IMR-90 (cell line): ENCODE measurements around the gene ADAMTS5. TPM values are rescaled to one million over a fixed set of nuclear protein-coding genes. Genes with fewer than 3 reads are reported as not detected.

Experiments
- ATAC-seq: fragments of 200-7000 bp; cut with Tn5 transposase; 2 replicates; pipeline ENCODE4 v1.9.1; 2020; ENCODE audit warnings: low read depth, mild to moderate bottlenecking, moderate library complexity
- BruUV-seq: library from RNA; stranded (reverse); fragments of 400-500 nt; replicated peaks from 2 replicates; lab custom pipeline; 2021; lab: Mats Ljungman, UMichigan
- CTCF ChIA-PET: fragments of 300-600 bp; formaldehyde crosslinking; extraction: SDS; loops from one replicate; lab custom pipeline; 2021; ENCODE audit warnings: antibody characterized with exemption; lab: Yijun Ruan, JAX
- POLR2A ChIA-PET: fragments of 300-600 bp; sonication (Branson Sonifier 250); formaldehyde crosslinking; loops from one replicate; lab custom pipeline; 2022; ENCODE audit warnings: antibody characterized with exemption; ENCODE audit not compliant: unreplicated experiment; lab: Charles Lee
- DNase-seq: peaks from one replicate; pipeline ENCODE4 v3.0.0; 2013
- H2AFZ ChIP-seq: replicated peaks from 2 replicates; pipeline ENCODE3; 2013; ENCODE audit warnings: low read length, mild to moderate bottlenecking; ENCODE audit not compliant: poor library complexity
- H2AK5ac ChIP-seq: 2 replicates; pipeline ENCODE4 v1.6.1; 2013; ENCODE audit warnings: low read depth, low read length, inconsistent platforms
- H2AK9ac ChIP-seq: replicated peaks from 2 replicates; pipeline ENCODE3; 2013; ENCODE audit warnings: mild to moderate bottlenecking, low read depth, low read length, moderate library complexity; ENCODE audit not compliant: poor library complexity
- H2BK120ac ChIP-seq: 2 replicates; pipeline ENCODE4 v1.6.1; 2013; ENCODE audit warnings: low read depth, low read length, inconsistent platforms
- H2BK15ac ChIP-seq: 3 replicates; pipeline ENCODE4 v1.6.1; 2013; ENCODE audit warnings: low read depth, low read length, inconsistent platforms
- H2BK20ac ChIP-seq: 2 replicates; pipeline ENCODE4 v1.6.1; 2013; ENCODE audit warnings: low read depth, mild to moderate bottlenecking, inconsistent platforms, low read length, moderate library complexity
- H2BK5ac ChIP-seq: 2 replicates; pipeline ENCODE4 v1.6.1; 2013; ENCODE audit warnings: mild to moderate bottlenecking, low read depth, low read length, inconsistent platforms; ENCODE audit not compliant: poor library complexity, severe bottlenecking
- H3K14ac ChIP-seq: replicated peaks from 2 replicates; pipeline ENCODE4 v1.6.1; 2013; ENCODE audit warnings: low read depth, low read length, inconsistent platforms
- H3K18ac ChIP-seq: 2 replicates; pipeline ENCODE4 v1.6.1; 2013; ENCODE audit warnings: low read depth, low read length, control low read depth
- H3K23ac ChIP-seq: 2 replicates; pipeline ENCODE4 v1.6.1; 2013; ENCODE audit warnings: low read depth, low read length, inconsistent platforms
- H3K27ac ChIP-seq: 2 replicates; pipeline ENCODE4 v1.5.1; 2013; ENCODE audit warnings: mild to moderate bottlenecking, control low read depth, low read length; ENCODE audit not compliant: insufficient read depth
- H3K27me3 ChIP-seq: 2 replicates; pipeline ENCODE4 v1.6.1; 2013; ENCODE audit warnings: low read length; ENCODE audit not compliant: control insufficient read depth, insufficient read depth
- H3K36me3 ChIP-seq: 2 replicates; pipeline ENCODE4 v1.6.1; 2013; ENCODE audit warnings: low read length, mixed read lengths; ENCODE audit not compliant: control insufficient read depth, insufficient read depth
- H3K4ac ChIP-seq: 2 replicates; pipeline ENCODE4 v1.6.1; 2013; ENCODE audit warnings: low read depth, low read length, inconsistent platforms
- H3K4me1 ChIP-seq: 2 replicates; pipeline ENCODE4 v1.6.1; 2013; ENCODE audit warnings: low read length, mixed read lengths; ENCODE audit not compliant: control insufficient read depth, insufficient read depth
- H3K4me2 ChIP-seq: 2 replicates; pipeline ENCODE4 v1.6.1; 2013; ENCODE audit warnings: low read depth, mild to moderate bottlenecking, control low read depth, low read length, moderate library complexity
- H3K4me3 ChIP-seq: 2 replicates; pipeline ENCODE4 v1.5.1; 2013; ENCODE audit warnings: low read depth, mild to moderate bottlenecking, control low read depth, low read length, moderate library complexity; ENCODE audit not compliant: insufficient read depth
- H3K56ac ChIP-seq: 2 replicates; pipeline ENCODE4 v1.6.1; 2013; ENCODE audit warnings: low read length, inconsistent platforms; ENCODE audit not compliant: insufficient read depth; ENCODE audit errors: extremely low read depth
- H3K79me1 ChIP-seq, 2 experiments: 2 replicates each; pipeline ENCODE4 v1.6.1; 2013; ENCODE audit warnings: low read length in 2 of 2, inconsistent platforms in 1 of 2, low read depth in 1 of 2
- H3K9ac ChIP-seq: 2 replicates; pipeline ENCODE4 v1.6.1; 2013; ENCODE audit warnings: low read depth, low read length, control low read depth
- H3K9me1 ChIP-seq: 2 replicates; pipeline ENCODE4 v1.6.1; 2013; ENCODE audit warnings: low read length, inconsistent platforms; ENCODE audit not compliant: insufficient read depth
- H3K9me3 ChIP-seq: 2 replicates; pipeline ENCODE4 v1.6.1; 2013; ENCODE audit warnings: low read length; ENCODE audit not compliant: control insufficient read depth, insufficient read depth
- H4K20me1 ChIP-seq: 2 replicates; pipeline ENCODE4 v1.6.1; 2013; ENCODE audit warnings: low read length, inconsistent platforms; ENCODE audit not compliant: insufficient read depth
- H4K5ac ChIP-seq: 2 replicates; pipeline ENCODE4 v1.6.1; 2013; ENCODE audit warnings: mild to moderate bottlenecking, low read depth, low read length, control low read depth
- H4K8ac ChIP-seq, 2 experiments: 2 replicates each; pipeline ENCODE4 v1.6.1; 2013; ENCODE audit warnings: low read depth in 2 of 2, low read length in 2 of 2, control low read depth in 1 of 2, inconsistent platforms in 1 of 2
- H4K91ac ChIP-seq: 2 replicates; pipeline ENCODE4 v1.6.1; 2013; ENCODE audit warnings: low read depth, low read length, inconsistent platforms; ENCODE audit not compliant: insufficient read depth
- BHLHE40 ChIP-seq: fragments of 150-350 bp; IDR thresholded peaks from 2 replicates; pipeline ENCODE4 v1.6.1; 2016; ENCODE audit warnings: mild to moderate bottlenecking, low read depth, low read length
- CEBPB ChIP-seq: IDR thresholded peaks from 2 replicates; pipeline ENCODE4 v1.6.1; 2012; ENCODE audit warnings: low read depth, low read length, improper control_type of control experiment
- CHD1 ChIP-seq: IDR thresholded peaks from 2 replicates; pipeline ENCODE4 v1.6.1; 2012; ENCODE audit warnings: low read depth, low read length, improper control_type of control experiment
- FOS ChIP-seq: fragments of 150-350 bp; IDR thresholded peaks from 2 replicates; pipeline ENCODE4 v1.6.1; 2016; ENCODE audit warnings: low read depth, low read length
- MAFK ChIP-seq: IDR thresholded peaks from 2 replicates; pipeline ENCODE4 v1.6.1; 2012; ENCODE audit warnings: low read depth, low read length, improper control_type of control experiment
- MAZ ChIP-seq: IDR thresholded peaks from 2 replicates; pipeline ENCODE4 v1.6.1; 2012; ENCODE audit warnings: low read depth, mild to moderate bottlenecking, low read length, improper control_type of control experiment, moderate library complexity, borderline replicate concordance
- MXI1 ChIP-seq: IDR thresholded peaks from 2 replicates; pipeline ENCODE4 v1.6.1; 2012; ENCODE audit warnings: low read depth, mild to moderate bottlenecking, low read length, moderate library complexity, borderline replicate concordance
- NFE2L2 ChIP-seq: fragments of 150-350 bp; IDR thresholded peaks from 2 replicates; pipeline ENCODE4 v1.6.1; 2016; ENCODE audit warnings: low read depth, mild to moderate bottlenecking, low read length
- POLR2A ChIP-seq: IDR thresholded peaks from 2 replicates; pipeline ENCODE4 v1.6.1; 2012; ENCODE audit warnings: mild to moderate bottlenecking, low read depth, low read length
- RAD21 ChIP-seq: IDR thresholded peaks from 2 replicates; pipeline ENCODE4 v1.6.1; 2012; ENCODE audit warnings: low read length, improper control_type of control experiment
- RCOR1 ChIP-seq: IDR thresholded peaks from 2 replicates; pipeline ENCODE4 v1.6.1; 2012; ENCODE audit warnings: mild to moderate bottlenecking, low read length, improper control_type of control experiment; ENCODE audit not compliant: insufficient replicate concordance
- RFX5 ChIP-seq: IDR thresholded peaks from 2 replicates; pipeline ENCODE4 v1.8.0; 2012; ENCODE audit warnings: low read depth, mild to moderate bottlenecking, low read length, moderate library complexity
- SMC3 ChIP-seq: fragments of 150-350 bp; IDR thresholded peaks from 2 replicates; pipeline ENCODE4 v1.6.1; 2016; ENCODE audit warnings: low read depth, mild to moderate bottlenecking, antibody characterized with exemption, low read length, moderate library complexity
- WGBS, 2 experiments: methylation state at CpG; one replicate each; pipeline versions ENCODE4 v1.1.5 to v1.1.7; 2013; ENCODE audit warnings: missing lambda C conversion rate in 2 of 2; ENCODE audit not compliant: insufficient read length in 1 of 2; ENCODE audit errors: extremely low coverage in 2 of 2; 5-methylcytosine and 5-hydroxymethylcytosine counted together
- dilution Hi-C: fragments of 300-500 bp; cut with HindIII; formaldehyde crosslinking; loops from one replicate; pipeline ENCODE4 v1.14.3; 2018; ENCODE audit warnings: low sequenced_read_pairs; ENCODE audit not compliant: unreplicated experiment
- in situ Hi-C: fragments of 300-500 bp; cut with MboI; formaldehyde crosslinking; loops from 3 replicates; pipeline ENCODE4 v1.14.3; 2019; ENCODE audit warnings: low sequenced_read_pairs, inconsistent platforms, mixed read lengths
- intact Hi-C: fragments of 100-400 bp; cut with micrococcal nuclease; formaldehyde crosslinking; loops from 2 replicates; pipeline ENCODE4 v1.10.0; 2022
- polyA plus RNA-seq, 3 experiments: library from polyadenylated mRNA; depleted of rRNA; stranded (reverse); fragments of >200 nt; gene quantifications; 2 replicates each; pipeline ENCODE4 v1.2.3, GENCODE V29; 2012; ENCODE audit warnings: low replicate concordance in 1 of 3
- total RNA-seq: library from RNA; depleted of rRNA; stranded (reverse); fragments of >200 nt; gene quantifications from 2 replicates; pipeline ENCODE4 v1.2.3, GENCODE V29; 2012
- TF ChIP-seq, protein P1 (sequence below): fragments of 150-350 bp; IDR thresholded peaks from 2 replicates; pipeline ENCODE4 v1.6.1; 2016; ENCODE audit warnings: low read depth, mild to moderate bottlenecking, low read length, moderate library complexity, borderline replicate concordance
- TF ChIP-seq, protein P2 (sequence below): conservative IDR thresholded peaks from 2 replicates; pipeline ENCODE4 v1.5.1; 2012; ENCODE audit warnings: mild to moderate bottlenecking, low read depth, low read length, improper control_type of control experiment
- TF ChIP-seq, protein P3 (sequence below): fragments of 150-350 bp; IDR thresholded peaks from 2 replicates; pipeline ENCODE4 v1.6.1; 2017; ENCODE audit warnings: mild to moderate bottlenecking, antibody characterized with exemption, low read length, low read depth

The ADAMTS5 gene
- total and polyA plus RNA-seq, 2 of the 4 experiments (the other 2 are of a cell fraction): 0.54 to 0.58 TPM

DNA sequence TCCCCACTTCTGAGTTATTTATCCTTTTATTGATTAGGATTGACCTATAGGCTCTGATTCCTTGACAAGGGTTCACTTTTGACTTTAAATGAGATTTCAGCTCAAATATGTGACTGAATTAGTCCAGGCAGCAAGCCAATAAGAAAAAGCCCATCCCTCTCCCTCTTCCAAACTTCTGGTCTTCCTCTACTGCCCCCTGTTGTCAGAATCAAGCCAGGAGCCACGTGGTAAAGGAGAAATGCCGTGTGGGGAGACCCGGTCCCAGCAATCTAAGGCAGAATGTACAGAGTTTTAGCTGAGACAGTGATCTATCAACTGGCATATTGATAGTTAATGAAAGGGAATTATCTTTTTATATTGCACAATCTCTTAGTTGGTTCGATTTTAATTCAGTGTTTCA is 5.2 kb downstream of the ADAMTS5 start:
- 0 out of 2 replicates have a peak overlapping the region, but pooled peaks have one; percentile 46 for H3K14ac ChIP-seq
- no peak overlapping the region for H2AK5ac ChIP-seq
- H3K4me3 ChIP-seq: no peak overlapping the region
- H3K4me2 ChIP-seq: no peak overlapping the region
- no peaks in the 10 kb centered on the region; the same call in none of the 2 replicates for H3K4me1 ChIP-seq
- no peak for TF ChIP-seq SMC3
- TF ChIP-seq, protein P1, sequence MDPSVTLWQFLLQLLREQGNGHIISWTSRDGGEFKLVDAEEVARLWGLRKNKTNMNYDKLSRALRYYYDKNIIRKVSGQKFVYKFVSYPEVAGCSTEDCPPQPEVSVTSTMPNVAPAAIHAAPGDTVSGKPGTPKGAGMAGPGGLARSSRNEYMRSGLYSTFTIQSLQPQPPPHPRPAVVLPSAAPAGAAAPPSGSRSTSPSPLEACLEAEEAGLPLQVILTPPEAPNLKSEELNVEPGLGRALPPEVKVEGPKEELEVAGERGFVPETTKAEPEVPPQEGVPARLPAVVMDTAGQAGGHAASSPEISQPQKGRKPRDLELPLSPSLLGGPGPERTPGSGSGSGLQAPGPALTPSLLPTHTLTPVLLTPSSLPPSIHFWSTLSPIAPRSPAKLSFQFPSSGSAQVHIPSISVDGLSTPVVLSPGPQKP: no peak
- TF ChIP-seq, protein P2, sequence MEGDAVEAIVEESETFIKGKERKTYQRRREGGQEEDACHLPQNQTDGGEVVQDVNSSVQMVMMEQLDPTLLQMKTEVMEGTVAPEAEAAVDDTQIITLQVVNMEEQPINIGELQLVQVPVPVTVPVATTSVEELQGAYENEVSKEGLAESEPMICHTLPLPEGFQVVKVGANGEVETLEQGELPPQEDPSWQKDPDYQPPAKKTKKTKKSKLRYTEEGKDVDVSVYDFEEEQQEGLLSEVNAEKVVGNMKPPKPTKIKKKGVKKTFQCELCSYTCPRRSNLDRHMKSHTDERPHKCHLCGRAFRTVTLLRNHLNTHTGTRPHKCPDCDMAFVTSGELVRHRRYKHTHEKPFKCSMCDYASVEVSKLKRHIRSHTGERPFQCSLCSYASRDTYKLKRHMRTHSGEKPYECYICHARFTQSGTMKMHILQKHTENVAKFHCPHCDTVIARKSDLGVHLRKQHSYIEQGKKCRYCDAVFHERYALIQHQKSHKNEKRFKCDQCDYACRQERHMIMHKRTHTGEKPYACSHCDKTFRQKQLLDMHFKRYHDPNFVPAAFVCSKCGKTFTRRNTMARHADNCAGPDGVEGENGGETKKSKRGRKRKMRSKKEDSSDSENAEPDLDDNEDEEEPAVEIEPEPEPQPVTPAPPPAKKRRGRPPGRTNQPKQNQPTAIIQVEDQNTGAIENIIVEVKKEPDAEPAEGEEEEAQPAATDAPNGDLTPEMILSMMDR: 0 out of 2 replicates have a peak, but pooled peaks have one; percentile 11
- TF ChIP-seq BHLHE40: no peak
- TF ChIP-seq MXI1: no peak
- no peak for TF ChIP-seq POLR2A
- no peak for TF ChIP-seq NFE2L2
- TF ChIP-seq CHD1: no peak
- TF ChIP-seq, protein P3, sequence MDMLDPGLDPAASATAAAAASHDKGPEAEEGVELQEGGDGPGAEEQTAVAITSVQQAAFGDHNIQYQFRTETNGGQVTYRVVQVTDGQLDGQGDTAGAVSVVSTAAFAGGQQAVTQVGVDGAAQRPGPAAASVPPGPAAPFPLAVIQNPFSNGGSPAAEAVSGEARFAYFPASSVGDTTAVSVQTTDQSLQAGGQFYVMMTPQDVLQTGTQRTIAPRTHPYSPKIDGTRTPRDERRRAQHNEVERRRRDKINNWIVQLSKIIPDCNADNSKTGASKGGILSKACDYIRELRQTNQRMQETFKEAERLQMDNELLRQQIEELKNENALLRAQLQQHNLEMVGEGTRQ: no peak
- TF ChIP-seq RFX5: no peak
- TF ChIP-seq MAFK: no peak
- no peak for TF ChIP-seq MAZ
- TF ChIP-seq CEBPB: peak; percentile 64
- TF ChIP-seq FOS: no peak
- TF ChIP-seq RCOR1: no peak
- TF ChIP-seq RAD21: no peak
- H2BK120ac ChIP-seq: no peak overlapping the region
- peaks cover 12% of the 10 kb centered on the region for H3K36me3 ChIP-seq
- H3K79me1 ChIP-seq: peaks cover 3 to 12% of the 10 kb centered on the region in 2 experiments; a peak in 2 of 4 replicates
- H2AK9ac ChIP-seq: no peak overlapping the region
- no peak overlapping the region for H2BK20ac ChIP-seq
- no peaks in the 10 kb centered on the region for H3K9me3 ChIP-seq
- no peak overlapping the region for H2AFZ ChIP-seq
- BruUV-seq: no TSS peak
- WGBS, 2 experiments: no CpG with 5 or more reads among the region's 4 CpGs
- H3K9ac ChIP-seq: no peak overlapping the region
- dilution Hi-C loops: no loop called here
- POLR2A ChIA-PET: interaction anchor here (0.7 kb wide), 1 partner anchor 255 kb away, joined by 3 read pairs; no protein-coding TSS in a partner anchor
- CTCF ChIA-PET: interaction anchor here (0.5 to 0.7 kb wide), 2 partner anchors 380 to 834 kb away, joined by 3 to 6 read pairs; no protein-coding TSS in a partner anchor
- H4K8ac ChIP-seq: no peak overlapping the region
- H3K4ac ChIP-seq: no peak overlapping the region
- ATAC-seq (no peak), DNase-seq (no peak)
- no peak overlapping the region for H2BK15ac ChIP-seq
- H3K27ac ChIP-seq: no peak overlapping the region
- H2BK5ac ChIP-seq: no peak overlapping the region
- in situ Hi-C loops: no loop called here
- intact Hi-C loops: loop anchor here (5.0 to 10.0 kb wide), 2 partner anchors 601 to 1783 kb away; no protein-coding TSS in a partner anchor
- H3K27me3 ChIP-seq: no peaks in the 10 kb centered on the region
- no peaks in the 10 kb centered on the region; the same call in 1 of the 2 replicates for H4K20me1 ChIP-seq
- no peak overlapping the region for H4K91ac ChIP-seq
- H3K23ac ChIP-seq: no peak overlapping the region
- H4K5ac ChIP-seq: no peak overlapping the region
- H3K9me1 ChIP-seq: no peaks in the 10 kb centered on the region; the same call in 1 of the 2 replicates
- no peak overlapping the region for H3K18ac ChIP-seq
- no peak overlapping the region for H3K56ac ChIP-seq
